ENCODE data around the gene A1CF. TPM values are rescaled to one million over a fixed set of nuclear protein-coding genes. Genes with fewer than 3 reads are reported as not detected.
A peak's percentile ranks its signal among the peaks of the same experiment; 100 is the strongest.
"Not testable (repeated sequence)": the region's sequence is repeated elsewhere in the genome, so short reads cannot be mapped to it uniquely, and the experiment has no call there.

A1CF gene
- total RNA-seq, 1 donor from 2014 or later: not detected

- no peak for DNase-seq
- Histone ChIP-seq H3K27me3 (ENCODE audit: low read depth) (no peaks in the 10 kb centered on the region), H3K4me1 (peaks cover 27% of the 10 kb centered on the region), H3K27ac (replicated peaks) (no peak overlapping the region), H3K36me3 (no peaks in the 10 kb centered on the region), H3K4me3 (no peak overlapping the region), H3K9me3 (replicated peaks) (peaks cover 11% of the 10 kb centered on the region)
- no peak for TF ChIP-seq CTCF (IDR thresholded peaks at IDR 0.05; ENCODE audit: borderline replicate concordance)
- intact Hi-C loops (cut with micrococcal nuclease): no loop called here
Measured at GRCh38 chr10:50919010-50919409, 33.6 kb upstream of the A1CF start.

- Histone ChIP-seq H3K4me1 (peaks cover 27% of the 10 kb centered on the region), H3K4me3 (no peak overlapping the region), H3K9me3 (replicated peaks) (peaks cover 7% of the 10 kb centered on the region), H3K36me3 (no peaks in the 10 kb centered on the region), H3K27me3 (ENCODE audit: low read depth) (no peaks in the 10 kb centered on the region), H3K27ac (replicated peaks) (peak overlapping the region; percentile 13)
- TF ChIP-seq CTCF (IDR thresholded peaks at IDR 0.05; ENCODE audit: borderline replicate concordance): no peak
- no peak for DNase-seq
- intact Hi-C loops (cut with micrococcal nuclease): no loop called here
Measured at GRCh38 chr10:50918529-50918928, 33.1 kb upstream of the A1CF start.

- intact Hi-C loops (cut with micrococcal nuclease): no loop called here
Measured at GRCh38 chr10:50917486-50917885, 32.1 kb upstream of the A1CF start.

GRCh38 chr10:50909334-50910014, 24.0 kb upstream of the A1CF start:
- Histone ChIP-seq H3K27me3 (ENCODE audit: low read depth) (no peaks in the 10 kb centered on the region), H3K27ac (replicated peaks) (peak overlapping the region; percentile 27), H3K4me1 (peaks cover 4% of the 10 kb centered on the region), H3K9me3 (replicated peaks) (peaks cover 8% of the 10 kb centered on the region), H3K36me3 (no peaks in the 10 kb centered on the region), H3K4me3 (no peak overlapping the region)
- no peak for TF ChIP-seq CTCF (IDR thresholded peaks at IDR 0.05; ENCODE audit: borderline replicate concordance)
- intact Hi-C loops (cut with micrococcal nuclease): no loop called here
- DNase-seq: no peak

More at GRCh38 chr10:50917486-50917885, 32.1 kb upstream of the A1CF start:
- H3K4me1 ChIP-seq: peaks cover 27% of the 10 kb centered on the region
- H3K27ac ChIP-seq (replicated peaks): peak overlapping the region; percentile 25
- no peak for TF ChIP-seq CTCF (IDR thresholded peaks at IDR 0.05; ENCODE audit: borderline replicate concordance)
- no peak overlapping the region for H3K4me3 ChIP-seq
- H3K36me3 ChIP-seq: no peaks in the 10 kb centered on the region
- no peaks in the 10 kb centered on the region for H3K27me3 ChIP-seq (ENCODE audit: low read depth)
- no peak for DNase-seq
- no peaks in the 10 kb centered on the region for H3K9me3 ChIP-seq (replicated peaks)

GRCh38 chr10:50908366-50908765, 22.9 kb upstream of the A1CF start:
- H3K27ac ChIP-seq (replicated peaks): no peak overlapping the region
- H3K9me3 ChIP-seq (replicated peaks): peaks cover 8% of the 10 kb centered on the region
- H3K27me3 ChIP-seq (ENCODE audit: low read depth): no peaks in the 10 kb centered on the region
- peaks cover 4% of the 10 kb centered on the region for H3K4me1 ChIP-seq
- TF ChIP-seq CTCF (IDR thresholded peaks at IDR 0.05; ENCODE audit: borderline replicate concordance): no peak
- no peaks in the 10 kb centered on the region for H3K36me3 ChIP-seq
- H3K4me3 ChIP-seq: no peak overlapping the region
- intact Hi-C loops (cut with micrococcal nuclease): no loop called here
- no peak for DNase-seq

GRCh38 chr10:50905797-50906196, 20.4 kb upstream of the A1CF start:
- H3K36me3 ChIP-seq; H3K9me3 ChIP-seq (replicated peaks); H3K4me3 ChIP-seq; DNase-seq; intact Hi-C loops (cut with micrococcal nuclease); H3K27me3 ChIP-seq (ENCODE audit: low read depth); H3K4me1 ChIP-seq; H3K27ac ChIP-seq (replicated peaks): not testable (repeated sequence)

Data from left ventricle myocardium inferior (tissue), 1 donor.